Kidney glomerular epithelial cell (primary cell): ENCODE measurements around the gene MPHOSPH9.

Source experiments
- DNase-seq: peaks from one replicate; lab custom pipeline; 2025; lab: John Stamatoyannopoulos, UW

Gene MPHOSPH9

GRCh38 chr12:123232807-123233504 is at the start of gene MPHOSPH9, which contains the start of gene MTRFR:
Gene MPHOSPH9 (minus strand): TSS chr12:123233141. CDS start chr12:123230364, 2,777 bp downstream.
Gene MTRFR (plus strand): TSS chr12:123233436. CDS start chr12:123253675, 20,239 bp downstream.
- DNase-seq = peak; percentile 100

GRCh38 chr12:123282111-123282510 is 49.2 kb upstream of the MPHOSPH9 start:
- DNase-seq = no peak

GRCh38 chr12:123280971-123281370 is 48.0 kb upstream of the MPHOSPH9 start:
- no peak for DNase-seq

- DNase-seq = no peak
Measured at GRCh38 chr12:123278101-123278627, 45.2 kb upstream of the MPHOSPH9 start.

GRCh38 chr12:123273166-123273565 is 40.2 kb upstream of the MPHOSPH9 start:
- DNase-seq = no peak

GRCh38 chr12:123271001-123271668 is 38.2 kb upstream of the MPHOSPH9 start:
- peak; percentile 49 for DNase-seq

GRCh38 chr12:123270214-123271000 is 37.5 kb upstream of the MPHOSPH9 start:
- no peak for DNase-seq

GRCh38 chr12:123269896-123270213 is 36.9 kb upstream of the MPHOSPH9 start:
- no peak for DNase-seq

GRCh38 chr12:123269395-123269892 is 36.5 kb upstream of the MPHOSPH9 start:
- no peak for DNase-seq

GRCh38 chr12:123268850-123269249 is 35.9 kb upstream of the MPHOSPH9 start:
- DNase-seq = no peak

- DNase-seq = no peak
Measured at GRCh38 chr12:123267991-123268843, 35.3 kb upstream of the MPHOSPH9 start.

GRCh38 chr12:123267335-123267920 is 34.5 kb upstream of the MPHOSPH9 start:
- DNase-seq = no peak

- DNase-seq = no peak
Measured at GRCh38 chr12:123266679-123267277, 33.8 kb upstream of the MPHOSPH9 start.

- DNase-seq = no peak
Measured at GRCh38 chr12:123265851-123266678, 33.1 kb upstream of the MPHOSPH9 start.

GRCh38 chr12:123264642-123265041 is 31.7 kb upstream of the MPHOSPH9 start:
- DNase-seq = no peak

- DNase-seq = no peak
Measured at GRCh38 chr12:123263196-123263817, 30.4 kb upstream of the MPHOSPH9 start.

- no peak for DNase-seq
Measured at GRCh38 chr12:123261196-123261595, 28.3 kb upstream of the MPHOSPH9 start.

GRCh38 chr12:123260081-123260480 is 27.1 kb upstream of the MPHOSPH9 start:
- DNase-seq = no peak

GRCh38 chr12:123258593-123258992 is 25.7 kb upstream of the MPHOSPH9 start:
- DNase-seq = no peak
